ENCODE measurements around the gene CPNE7.

DNA sequence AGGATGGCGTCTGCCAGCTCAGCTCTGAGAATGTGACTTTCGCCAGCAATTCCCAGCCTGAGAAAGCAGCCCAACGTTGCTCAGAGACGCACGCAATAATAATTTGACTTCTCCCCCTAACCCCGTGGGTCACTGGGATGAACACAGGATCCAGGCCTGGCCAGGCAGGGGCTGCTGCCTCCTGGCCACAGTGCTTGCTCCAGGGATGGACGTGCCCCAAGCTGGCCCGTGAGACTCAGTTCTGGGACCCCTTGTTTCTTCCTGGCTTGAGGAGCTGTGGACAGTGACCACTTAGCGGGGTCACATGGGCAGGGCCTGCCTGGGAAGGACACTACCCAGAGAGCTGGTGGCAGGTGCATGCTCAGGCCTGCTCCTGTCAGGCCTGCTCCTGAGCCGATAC, 24.3 kb downstream of the CPNE7 start:
- TF ChIP-seq CTCF (conservative IDR thresholded peaks at IDR 0.05 in 1 of 2, IDR thresholded peaks at IDR 0.05 in 1 of 2; ENCODE audit: low read depth in 1 of 2, low read length in 2 of 2), result no peak
- no peak for TF ChIP-seq EZH2 (IDR thresholded peaks at IDR 0.05; ENCODE audit: low read length, missing control alignments)
